Suprapubic skin (tissue), 4 donors: ENCODE measurements around the gene COX10.
"Not testable (repeated sequence)": the region's sequence is repeated elsewhere in the genome, so short reads cannot be mapped to it uniquely, and the experiment has no call there.

Source experiments
- EP300 ChIP-seq: sonication (generic); formaldehyde crosslinking; IDR thresholded peaks from one replicate; pipeline ENCODE4 v1.6.1; 2017; ENCODE audit warnings: antibody characterized with exemption
- POLR2A ChIP-seq, 2 donors: fragments of 450-650 bp; IDR thresholded peaks; one replicate each; pipeline ENCODE4 v1.6.1; 2017; ENCODE audit warnings: antibody characterized with exemption in 2 of 2, mild to moderate bottlenecking in 2 of 2, moderate library complexity in 2 of 2
- POLR2AphosphoS5 ChIP-seq, 3 donors: sonication (generic); formaldehyde crosslinking; IDR thresholded peaks; one replicate each; pipeline ENCODE4 v1.6.1; 2017; ENCODE audit warnings: antibody characterized with exemption in 3 of 3
- TF ChIP-seq, protein P1 (sequence below), 2 donors: fragments of 200-600 bp in 1 of 2; fragments of 450-650 bp in 1 of 2; sonication (generic) in 1 of 2; IDR thresholded peaks; one replicate each; pipeline ENCODE4 v1.5.1; 2016 to 2019; ENCODE audit warnings: antibody characterized with exemption in 2 of 2, mild to moderate bottlenecking in 1 of 2, moderate library complexity in 1 of 2

DNA sequence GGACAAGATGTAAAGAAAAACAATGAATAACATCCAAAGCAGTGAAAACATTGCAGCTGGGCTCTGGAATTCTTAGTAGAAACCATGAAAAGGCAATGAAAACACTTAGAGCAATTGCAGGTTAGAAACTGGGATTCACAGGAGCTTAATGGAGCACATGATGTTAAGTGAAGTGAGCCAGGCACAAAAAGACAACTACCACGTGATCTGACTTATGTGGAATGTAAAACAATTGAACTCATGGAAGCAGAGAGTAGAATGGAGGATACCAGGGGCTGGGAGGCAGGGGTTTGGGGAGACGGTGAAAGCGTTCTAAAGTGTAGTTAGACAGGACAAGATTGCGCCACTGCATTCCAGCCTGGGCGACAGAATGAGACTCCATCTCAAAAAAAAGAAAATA is 170.0 kb downstream of the COX10 start:
- not testable (repeated sequence) for TF ChIP-seq EP300; POLR2A (IDR thresholded peaks at IDR 0.05); POLR2AphosphoS5 (IDR thresholded peaks at IDR 0.05)
- TF ChIP-seq, protein P1, sequence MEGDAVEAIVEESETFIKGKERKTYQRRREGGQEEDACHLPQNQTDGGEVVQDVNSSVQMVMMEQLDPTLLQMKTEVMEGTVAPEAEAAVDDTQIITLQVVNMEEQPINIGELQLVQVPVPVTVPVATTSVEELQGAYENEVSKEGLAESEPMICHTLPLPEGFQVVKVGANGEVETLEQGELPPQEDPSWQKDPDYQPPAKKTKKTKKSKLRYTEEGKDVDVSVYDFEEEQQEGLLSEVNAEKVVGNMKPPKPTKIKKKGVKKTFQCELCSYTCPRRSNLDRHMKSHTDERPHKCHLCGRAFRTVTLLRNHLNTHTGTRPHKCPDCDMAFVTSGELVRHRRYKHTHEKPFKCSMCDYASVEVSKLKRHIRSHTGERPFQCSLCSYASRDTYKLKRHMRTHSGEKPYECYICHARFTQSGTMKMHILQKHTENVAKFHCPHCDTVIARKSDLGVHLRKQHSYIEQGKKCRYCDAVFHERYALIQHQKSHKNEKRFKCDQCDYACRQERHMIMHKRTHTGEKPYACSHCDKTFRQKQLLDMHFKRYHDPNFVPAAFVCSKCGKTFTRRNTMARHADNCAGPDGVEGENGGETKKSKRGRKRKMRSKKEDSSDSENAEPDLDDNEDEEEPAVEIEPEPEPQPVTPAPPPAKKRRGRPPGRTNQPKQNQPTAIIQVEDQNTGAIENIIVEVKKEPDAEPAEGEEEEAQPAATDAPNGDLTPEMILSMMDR (IDR thresholded peaks at IDR 0.05): not testable (repeated sequence)
